ENCODE measurements around the gene CHST2.

CHST2 gene

GRCh38 chr3:143150071-143150470, 30.5 kb downstream of the CHST2 start:
- ChIA-PET CTCF (interaction anchor here (1.3 kb wide), 2 partner anchors 18 to 92 kb away, joined by 4 to 5 read pairs; no protein-coding TSS in a partner anchor), POLR2A (no interaction called here)
- no peak for TF ChIP-seq CTCF (IDR thresholded peaks at IDR 0.05; ENCODE audit: control extremely low read depth, extremely low read depth, low read depth, missing control alignments)

GRCh38 chr3:143151004-143151731, 31.6 kb downstream of the CHST2 start:
- DNase-seq (ENCODE audit: extremely low spot score): no peak
- ChIA-PET POLR2A (no interaction called here), CTCF (interaction anchor here (0.7 to 1.3 kb wide), 2 partner anchors 10 to 19 kb away, joined by 3 to 5 read pairs; no protein-coding TSS in a partner anchor)
- no peak for TF ChIP-seq CTCF (IDR thresholded peaks at IDR 0.05; ENCODE audit: control extremely low read depth, extremely low read depth, low read depth, missing control alignments)

More at GRCh38 chr3:143150071-143150470, 30.5 kb downstream of the CHST2 start:
- no peak for DNase-seq (ENCODE audit: extremely low spot score)

- no peak for DNase-seq (ENCODE audit: extremely low spot score)
- ChIA-PET CTCF (interaction anchor here (0.8 kb wide), 1 partner anchor 40 kb away, joined by 3 read pairs; no protein-coding TSS in a partner anchor), POLR2A (no interaction called here)
- TF ChIP-seq CTCF (IDR thresholded peaks at IDR 0.05; ENCODE audit: control extremely low read depth, extremely low read depth, low read depth, missing control alignments): no peak
Observed at GRCh38 chr3:143152043-143152442, 32.5 kb downstream of the CHST2 start.

GRCh38 chr3:143155756-143156155, 36.2 kb downstream of the CHST2 start:
- POLR2A ChIA-PET: no interaction called here
- DNase-seq (ENCODE audit: extremely low spot score): no peak
- CTCF ChIA-PET: interaction anchor here (1.0 to 1.8 kb wide), 4 partner anchors 10 to 20 kb away, joined by 3 to 4 read pairs (median 4); no protein-coding TSS in a partner anchor
- TF ChIP-seq CTCF (IDR thresholded peaks at IDR 0.05; ENCODE audit: control extremely low read depth, extremely low read depth, low read depth, missing control alignments): no peak

- no peak for TF ChIP-seq CTCF (IDR thresholded peaks at IDR 0.05; ENCODE audit: control extremely low read depth, extremely low read depth, low read depth, missing control alignments)
- peak; percentile 47 for DNase-seq (ENCODE audit: extremely low spot score)
- ChIA-PET POLR2A (interaction anchor here (0.8 to 1.1 kb wide), 3 partner anchors 20 to 814 kb away, joined by 3 to 5 read pairs (median 4); partner anchors contain the start of gene DIPK2A), CTCF (interaction anchor here (0.9 to 2.5 kb wide), 7 partner anchors 9 to 45 kb away, joined by 3 to 7 read pairs (median 4); no protein-coding TSS in a partner anchor)
Observed at GRCh38 chr3:143158014-143158988, 38.7 kb downstream of the CHST2 start.

GRCh38 chr3:143160437-143160836, 40.9 kb downstream of the CHST2 start:
- no peak for TF ChIP-seq CTCF (IDR thresholded peaks at IDR 0.05; ENCODE audit: control extremely low read depth, extremely low read depth, low read depth, missing control alignments)
- no peak for DNase-seq (ENCODE audit: extremely low spot score)
- CTCF ChIA-PET: interaction anchor here (0.9 to 2.5 kb wide), 7 partner anchors 9 to 53 kb away, joined by 3 to 7 read pairs (median 4); no protein-coding TSS in a partner anchor
- POLR2A ChIA-PET: no interaction called here

Measured in GM10248 (cell line).